Stomach (tissue), 4 donors: ENCODE results near the gene ZC3H12C.

Source experiments
- CTCF ChIP-seq, 7 experiments: fragments of 450-650 bp in 4 of 7; fragments of 200-600 bp in 3 of 7; sonication (generic) in 3 of 7; IDR thresholded peaks; one replicate each; pipeline ENCODE4 v1.5.1; 2016 to 2019; ENCODE audit warnings: antibody characterized with exemption in 7 of 7, control low read depth in 2 of 7, mild to moderate bottlenecking in 1 of 7
- POLR2AphosphoS5 ChIP-seq, 3 donors: sonication (generic); formaldehyde crosslinking; IDR thresholded peaks; one replicate each; pipeline ENCODE4 v1.6.1; 2016; ENCODE audit warnings: antibody characterized with exemption in 3 of 3

- TF ChIP-seq POLR2AphosphoS5 (IDR thresholded peaks at IDR 0.05) (no peak), CTCF (IDR thresholded peaks at IDR 0.05) (no peak)
Measured at GRCh38 chr11:110113973-110114372, 20.8 kb downstream of the ZC3H12C start.
